NT2/D1 (cell line): ENCODE results near the gene HMCES.

ENCODE experiments used
- SUZ12 ChIP-seq: IDR thresholded peaks from 2 replicates; pipeline ENCODE4 v1.6.1; 2011; ENCODE audit not compliant: insufficient read length, insufficient read depth; ENCODE audit errors: extremely low read depth
- YY1 ChIP-seq: IDR thresholded peaks from 2 replicates; pipeline ENCODE4 v1.6.1; 2011; ENCODE audit not compliant: insufficient read length, insufficient read depth
- ZNF274 ChIP-seq: IDR thresholded peaks from 2 replicates; pipeline ENCODE4 v1.6.1; 2011; ENCODE audit warnings: mild to moderate bottlenecking, low read depth, low read length

GRCh38 chr3:129341331-129342141, 62.9 kb downstream of the HMCES start:
- no peak for TF ChIP-seq ZNF274
- no peak for TF ChIP-seq YY1
- TF ChIP-seq SUZ12, result no peak
